C4-2B (cell line): ENCODE results near the gene AGAP9.

Experiments used
- H3K27ac ChIP-seq: fragments of 450-650 bp; 2 replicates; pipeline ENCODE4 v1.5.1; 2017
- ZFX ChIP-seq: fragments of 450-650 bp; IDR thresholded peaks from 2 replicates; pipeline ENCODE4 v1.6.1; 2017
- TF ChIP-seq, protein P1 (sequence below): fragments of 450-650 bp; conservative IDR thresholded peaks from 2 replicates; pipeline ENCODE4 v1.5.1; 2017; ENCODE audit warnings: mild to moderate bottlenecking

The AGAP9 gene

GRCh38 chr10:47454780-47455058 lies 68.7 kb downstream of the AGAP9 start:
- TF ChIP-seq ZFX = no peak
- TF ChIP-seq, protein P1, sequence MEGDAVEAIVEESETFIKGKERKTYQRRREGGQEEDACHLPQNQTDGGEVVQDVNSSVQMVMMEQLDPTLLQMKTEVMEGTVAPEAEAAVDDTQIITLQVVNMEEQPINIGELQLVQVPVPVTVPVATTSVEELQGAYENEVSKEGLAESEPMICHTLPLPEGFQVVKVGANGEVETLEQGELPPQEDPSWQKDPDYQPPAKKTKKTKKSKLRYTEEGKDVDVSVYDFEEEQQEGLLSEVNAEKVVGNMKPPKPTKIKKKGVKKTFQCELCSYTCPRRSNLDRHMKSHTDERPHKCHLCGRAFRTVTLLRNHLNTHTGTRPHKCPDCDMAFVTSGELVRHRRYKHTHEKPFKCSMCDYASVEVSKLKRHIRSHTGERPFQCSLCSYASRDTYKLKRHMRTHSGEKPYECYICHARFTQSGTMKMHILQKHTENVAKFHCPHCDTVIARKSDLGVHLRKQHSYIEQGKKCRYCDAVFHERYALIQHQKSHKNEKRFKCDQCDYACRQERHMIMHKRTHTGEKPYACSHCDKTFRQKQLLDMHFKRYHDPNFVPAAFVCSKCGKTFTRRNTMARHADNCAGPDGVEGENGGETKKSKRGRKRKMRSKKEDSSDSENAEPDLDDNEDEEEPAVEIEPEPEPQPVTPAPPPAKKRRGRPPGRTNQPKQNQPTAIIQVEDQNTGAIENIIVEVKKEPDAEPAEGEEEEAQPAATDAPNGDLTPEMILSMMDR = no peak
- no peak overlapping the region for H3K27ac ChIP-seq

DNA sequence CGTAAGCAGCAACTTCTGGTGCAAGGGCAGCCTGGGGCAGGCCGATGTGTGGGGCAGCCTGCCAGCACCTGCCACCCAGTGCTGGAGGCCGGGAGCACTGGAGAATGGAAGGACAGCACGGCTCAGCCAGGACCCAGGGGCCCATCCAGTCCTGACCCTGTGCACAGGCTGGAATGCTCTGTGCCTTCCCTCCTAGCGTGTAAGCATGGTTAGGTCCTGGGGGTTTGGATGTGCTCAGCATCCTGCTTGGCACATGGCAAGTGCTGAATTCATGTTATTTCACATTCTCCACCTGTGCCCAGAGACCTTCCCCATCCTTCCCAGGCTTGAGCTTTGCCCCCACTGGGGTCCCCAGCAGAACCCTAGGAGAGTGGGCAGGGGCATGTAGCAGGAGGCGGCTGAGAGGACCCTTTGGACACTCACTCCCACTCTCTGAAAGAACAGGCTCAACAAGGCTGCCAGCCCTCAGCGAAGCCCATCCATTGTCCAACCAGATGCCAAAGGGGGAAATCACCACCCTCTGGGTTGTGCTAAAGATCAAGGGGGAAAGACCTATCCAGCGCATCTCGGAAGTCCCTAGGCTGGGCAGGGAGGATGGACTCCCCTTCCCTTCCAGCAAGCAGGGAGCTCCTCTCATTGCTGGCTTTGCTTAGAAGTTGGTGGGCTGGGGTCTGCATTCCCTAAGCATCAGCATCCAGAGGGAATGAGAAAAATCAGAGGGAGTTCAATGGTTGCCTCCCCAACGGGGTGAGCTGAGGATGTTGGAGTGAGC lies 69.2 kb downstream of the AGAP9 start:
- TF ChIP-seq, protein P1 = no peak
- TF ChIP-seq ZFX = no peak

GRCh38 chr10:47453141-47454007 lies 70.1 kb downstream of the AGAP9 start:
- no peak overlapping the region for H3K27ac ChIP-seq
- TF ChIP-seq ZFX = no peak
- TF ChIP-seq, protein P1 = no peak

More for the DNA sequence above, 69.2 kb downstream of the AGAP9 start:
- H3K27ac ChIP-seq = no peak overlapping the region

GRCh38 chr10:47452495-47453140 lies 70.8 kb downstream of the AGAP9 start:
- H3K27ac ChIP-seq = no peak overlapping the region
- TF ChIP-seq, protein P1 = no peak
- no peak for TF ChIP-seq ZFX

GRCh38 chr10:47451998-47452494 lies 71.4 kb downstream of the AGAP9 start:
- TF ChIP-seq, protein P1 = no peak
- TF ChIP-seq ZFX = no peak
- no peak overlapping the region for H3K27ac ChIP-seq
